HepG2 (cell line): Measurements from ENCODE around the gene ACSM3. TPM values are rescaled to one million over a fixed set of nuclear protein-coding genes. Genes with fewer than 3 reads are reported as not detected.

Experiments
- ATAC-seq: fragments of 200-7000 bp; cut with Tn5 transposase; 3 replicates; pipeline ENCODE4 v1.9.1; 2020; ENCODE audit warnings: mild to moderate bottlenecking, moderate library complexity
- BruUV-seq: library from RNA; stranded (reverse); fragments of 400-500 nt; replicated peaks from 2 replicates; lab custom pipeline; 2021; lab: Mats Ljungman, UMichigan
- CTCF ChIA-PET: fragments of 300-600 bp; formaldehyde crosslinking; extraction: SDS; loops from one replicate; lab custom pipeline; 2021; ENCODE audit warnings: low total read pairs, inconsistent platforms, low intra/inter-chr PET ratio; lab: Yijun Ruan, JAX
- POLR2A ChIA-PET: fragments of 350-600 bp; sonication (Branson Sonifier 250); formaldehyde crosslinking; loops from one replicate; lab custom pipeline; 2020; ENCODE audit warnings: antibody characterized with exemption, inconsistent platforms; lab: Yijun Ruan, JAX
- DNase-seq: peaks from one replicate; pipeline ENCODE4 v3.0.0-alpha.2; 2015; ENCODE audit warnings: low spot score
- FAIRE-seq: peaks from 3 replicates; lab custom pipeline; 2011; peaks lifted over from hg19 to GRCh38; lab: Jason Lieb, UNC
- H2AFZ ChIP-seq: one replicate; pipeline ENCODE4 v1.6.1; 2011; ENCODE audit warnings: low read length, inconsistent platforms
- H3K27ac ChIP-seq: fragments of 300-600 bp; 3 replicates; pipeline ENCODE4 v1.8.0; 2011; ENCODE audit warnings: mixed run types, mild to moderate bottlenecking, mixed read lengths, low read length, inconsistent platforms; ENCODE audit not compliant: insufficient read depth; ENCODE audit errors: extremely low read length
- H3K27me3 ChIP-seq, 2 experiments: fragments of 200-600 bp in 1 of 2; 2 replicates in 1 of 2; 3 replicates in 1 of 2; pipeline versions ENCODE4 v1.6.0 to v1.8.0; 2011; ENCODE audit warnings: low read length in 2 of 2, mild to moderate bottlenecking in 2 of 2, moderate library complexity in 2 of 2, inconsistent platforms in 1 of 2; ENCODE audit not compliant: insufficient read depth in 2 of 2, control insufficient read depth in 1 of 2
- H3K36me3 ChIP-seq, 2 experiments: fragments of 200-600 bp in 1 of 2; replicated peaks in 1 of 2; 2 replicates in 1 of 2; 3 replicates in 1 of 2; pipeline versions ENCODE4 v1.5.1 to v1.8.0; 2011; ENCODE audit warnings: low read length in 2 of 2, inconsistent platforms in 1 of 2; ENCODE audit not compliant: insufficient read depth in 2 of 2, control insufficient read depth in 1 of 2
- H3K4me1 ChIP-seq: 2 replicates; pipeline ENCODE4 v1.5.1; 2012; ENCODE audit warnings: low read length, inconsistent platforms; ENCODE audit not compliant: insufficient read depth
- H3K4me2 ChIP-seq: 2 replicates; pipeline ENCODE4 v1.6.0; 2011; ENCODE audit warnings: low read depth, low read length, inconsistent platforms
- H3K4me3 ChIP-seq, 3 experiments: fragments of 200-600 bp in 1 of 3; sonication (generic), shearing (Covaris generic) in 1 of 3; replicated peaks in 1 of 3; 2 replicates each; pipeline ENCODE4 v1.5.1; 2011 to 2016; ENCODE audit warnings: low read length in 3 of 3, inconsistent platforms in 2 of 3, low read depth in 2 of 3, mild to moderate bottlenecking in 2 of 3, control low read depth in 1 of 3, mixed read lengths in 1 of 3; ENCODE audit not compliant: insufficient read depth in 1 of 3
- H3K79me2 ChIP-seq: one replicate; pipeline ENCODE4 v1.6.1; 2011; ENCODE audit warnings: low read length, inconsistent platforms; ENCODE audit not compliant: insufficient read depth
- H3K9ac ChIP-seq: 2 replicates; pipeline ENCODE4 v1.6.0; 2011; ENCODE audit warnings: mild to moderate bottlenecking, low read depth, low read length, inconsistent platforms; ENCODE audit not compliant: insufficient read depth
- H3K9me3 ChIP-seq: 2 replicates; pipeline ENCODE4 v1.5.1; 2012; ENCODE audit warnings: mild to moderate bottlenecking, low read length
- H4K20me1 ChIP-seq: 2 replicates; pipeline ENCODE4 v1.6.0; 2011; ENCODE audit warnings: inconsistent platforms, mild to moderate bottlenecking, low read length, moderate library complexity; ENCODE audit not compliant: insufficient read depth
- NR2C2 ChIP-seq: sonication (generic); formaldehyde crosslinking; IDR thresholded peaks from 2 replicates; pipeline ENCODE4 v1.4.0; 2020; ENCODE audit warnings: missing genetic modification reagents, mild to moderate bottlenecking, moderate library complexity, borderline replicate concordance
- POGZ ChIP-seq: sonication (generic); formaldehyde crosslinking; IDR thresholded peaks from 2 replicates; pipeline ENCODE4 v1.4.0; 2020; ENCODE audit warnings: mild to moderate bottlenecking, missing genetic modification reagents
- STAT5B ChIP-seq: sonication (generic); formaldehyde crosslinking; IDR thresholded peaks from 2 replicates; pipeline ENCODE4 v1.4.0; 2020; ENCODE audit warnings: missing genetic modification reagents
- WGBS: methylation state at CpG from one replicate; pipeline ENCODE4 v1.1.6; 2017; ENCODE audit warnings: low lambda C conversion rate; 5-methylcytosine and 5-hydroxymethylcytosine counted together
- in situ Hi-C: cut with HindIII; loops from 2 replicates; pipeline ENCODE4 v1.10.0; 2017; ENCODE audit warnings: low pct_unique_long_range_greater_than_20kb; ENCODE audit not compliant: extremely low pct_ligation_motif_present
- intact Hi-C: fragments of 100-400 bp; cut with micrococcal nuclease; formaldehyde crosslinking; loops from one replicate; pipeline ENCODE4 v1.10.0; 2022; ENCODE audit not compliant: unreplicated experiment
- polyA plus RNA-seq, 8 experiments: library from polyadenylated mRNA; depleted of rRNA in 3 of 8; stranded (reverse) in 7 of 8; unstranded in 1 of 8; fragments of >200 nt; fragmentation: Illumina TruSeq in 4 of 8; extraction: Trizol in 4 of 8; gene quantifications; 2 replicates each; pipeline versions ENCODE4 v1.2.1 to v1.2.3, GENCODE V29; 2011 to 2016; ENCODE audit warnings: low read depth in 4 of 8, missing spikeins in 1 of 8, mixed read lengths in 1 of 8; ENCODE audit not compliant: insufficient read depth in 1 of 8
- total RNA-seq, 5 experiments: library from RNA; depleted of rRNA; stranded (reverse); fragments of >200 nt; fragmentation: Illumina TruSeq; extraction: Trizol; gene quantifications; 2 replicates each; pipeline ENCODE4 v1.2.3, GENCODE V29; 2016; ENCODE audit warnings: low read depth in 1 of 5
- TF ChIP-seq, protein P1 (sequence below): sonication (generic); formaldehyde crosslinking; IDR thresholded peaks from 2 replicates; pipeline ENCODE4 v1.5.0; 2020; ENCODE audit warnings: mild to moderate bottlenecking, missing genetic modification reagents
- TF ChIP-seq, protein P2 (sequence below): sonication (generic); formaldehyde crosslinking; IDR thresholded peaks from 2 replicates; pipeline ENCODE4 v1.8.0; 2022; ENCODE audit warnings: missing genetic modification reagents, mild to moderate bottlenecking, moderate library complexity, borderline replicate concordance
- TF ChIP-seq, protein P3 (sequence below): sonication (generic); formaldehyde crosslinking; IDR thresholded peaks from 2 replicates; pipeline ENCODE4 v1.4.0; 2020; ENCODE audit warnings: missing genetic modification reagents

ACSM3 gene
- total and polyA plus RNA-seq, 2 of the 13 experiments (the other 11 are each of a cell fraction or from before 2014, with no cell fraction given) = 74.0 to 108 TPM

DNA sequence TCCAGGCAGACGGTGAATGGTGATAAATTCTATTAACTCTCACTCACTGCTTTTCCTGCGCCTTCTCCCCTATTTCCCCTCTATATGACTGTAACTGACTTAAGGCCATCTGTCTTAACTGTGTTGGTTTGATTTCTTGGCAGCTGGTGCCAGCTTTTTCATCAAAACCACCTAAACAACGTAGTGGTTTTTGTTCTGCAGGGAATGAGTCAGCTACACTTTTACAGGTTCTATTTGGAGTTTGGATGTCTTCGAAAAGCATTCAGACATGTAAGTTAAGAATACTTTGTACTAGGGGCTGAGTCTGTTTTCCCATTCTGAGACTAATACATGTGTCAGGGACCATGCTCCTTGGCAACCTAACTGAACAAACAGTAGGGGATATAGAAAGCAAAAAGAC lies 51.0 kb downstream of the ACSM3 start (continued):
- TF ChIP-seq NR2C2 = no peak
- TF ChIP-seq, protein P1, sequence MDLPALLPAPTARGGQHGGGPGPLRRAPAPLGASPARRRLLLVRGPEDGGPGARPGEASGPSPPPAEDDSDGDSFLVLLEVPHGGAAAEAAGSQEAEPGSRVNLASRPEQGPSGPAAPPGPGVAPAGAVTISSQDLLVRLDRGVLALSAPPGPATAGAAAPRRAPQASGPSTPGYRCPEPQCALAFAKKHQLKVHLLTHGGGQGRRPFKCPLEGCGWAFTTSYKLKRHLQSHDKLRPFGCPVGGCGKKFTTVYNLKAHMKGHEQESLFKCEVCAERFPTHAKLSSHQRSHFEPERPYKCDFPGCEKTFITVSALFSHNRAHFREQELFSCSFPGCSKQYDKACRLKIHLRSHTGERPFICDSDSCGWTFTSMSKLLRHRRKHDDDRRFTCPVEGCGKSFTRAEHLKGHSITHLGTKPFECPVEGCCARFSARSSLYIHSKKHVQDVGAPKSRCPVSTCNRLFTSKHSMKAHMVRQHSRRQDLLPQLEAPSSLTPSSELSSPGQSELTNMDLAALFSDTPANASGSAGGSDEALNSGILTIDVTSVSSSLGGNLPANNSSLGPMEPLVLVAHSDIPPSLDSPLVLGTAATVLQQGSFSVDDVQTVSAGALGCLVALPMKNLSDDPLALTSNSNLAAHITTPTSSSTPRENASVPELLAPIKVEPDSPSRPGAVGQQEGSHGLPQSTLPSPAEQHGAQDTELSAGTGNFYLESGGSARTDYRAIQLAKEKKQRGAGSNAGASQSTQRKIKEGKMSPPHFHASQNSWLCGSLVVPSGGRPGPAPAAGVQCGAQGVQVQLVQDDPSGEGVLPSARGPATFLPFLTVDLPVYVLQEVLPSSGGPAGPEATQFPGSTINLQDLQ = no peak
- TF ChIP-seq, protein P2, sequence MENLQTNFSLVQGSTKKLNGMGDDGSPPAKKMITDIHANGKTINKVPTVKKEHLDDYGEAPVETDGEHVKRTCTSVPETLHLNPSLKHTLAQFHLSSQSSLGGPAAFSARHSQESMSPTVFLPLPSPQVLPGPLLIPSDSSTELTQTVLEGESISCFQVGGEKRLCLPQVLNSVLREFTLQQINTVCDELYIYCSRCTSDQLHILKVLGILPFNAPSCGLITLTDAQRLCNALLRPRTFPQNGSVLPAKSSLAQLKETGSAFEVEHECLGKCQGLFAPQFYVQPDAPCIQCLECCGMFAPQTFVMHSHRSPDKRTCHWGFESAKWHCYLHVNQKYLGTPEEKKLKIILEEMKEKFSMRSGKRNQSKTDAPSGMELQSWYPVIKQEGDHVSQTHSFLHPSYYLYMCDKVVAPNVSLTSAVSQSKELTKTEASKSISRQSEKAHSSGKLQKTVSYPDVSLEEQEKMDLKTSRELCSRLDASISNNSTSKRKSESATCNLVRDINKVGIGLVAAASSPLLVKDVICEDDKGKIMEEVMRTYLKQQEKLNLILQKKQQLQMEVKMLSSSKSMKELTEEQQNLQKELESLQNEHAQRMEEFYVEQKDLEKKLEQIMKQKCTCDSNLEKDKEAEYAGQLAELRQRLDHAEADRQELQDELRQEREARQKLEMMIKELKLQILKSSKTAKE (CRISPR knock-in tag) = no peak

DNA sequence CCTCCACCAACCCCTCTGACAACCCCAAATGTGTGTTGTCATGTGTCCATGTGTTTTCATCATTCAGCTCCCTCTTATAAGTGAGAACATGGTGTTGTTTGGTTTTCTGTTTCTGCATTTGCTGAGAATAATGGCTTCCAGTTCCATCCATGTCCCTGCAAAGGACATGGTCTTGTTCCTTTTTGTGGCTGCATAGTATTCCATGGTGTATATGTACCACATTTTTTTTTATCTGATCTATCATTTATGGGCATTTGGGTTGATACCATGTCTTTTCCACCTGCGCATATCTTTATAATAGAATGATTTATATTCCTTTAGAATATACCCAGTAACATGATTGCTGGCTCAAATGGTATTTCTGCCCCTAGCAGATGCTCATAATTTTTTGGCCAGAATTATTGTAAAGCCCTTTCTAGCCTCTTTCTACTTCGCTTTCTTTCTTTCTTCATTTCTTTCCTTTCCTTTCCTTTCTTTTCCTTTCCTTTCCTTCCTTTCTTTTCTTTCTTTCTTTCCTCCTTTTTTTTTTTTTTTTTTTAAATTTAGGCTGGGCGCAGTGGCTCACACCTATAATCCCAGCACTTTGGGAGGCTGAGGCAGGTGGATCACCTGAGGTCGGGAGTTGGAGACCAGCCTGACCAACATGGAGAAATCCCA lies 55.2 kb downstream of the ACSM3 start:
- intact Hi-C loops (no loop called here), in situ Hi-C loops (no loop called here)
- H3K9ac ChIP-seq = no peak overlapping the region
- ChIA-PET POLR2A (no interaction called here), CTCF (no interaction called here)
- no peaks in the 10 kb centered on the region for H3K27me3 ChIP-seq
- WGBS = 95% methylated on average over 4 of the region's 4 CpGs
- no peaks in the 10 kb centered on the region for H3K4me1 ChIP-seq
- no peak overlapping the region for H3K4me3 ChIP-seq
- H3K36me3 ChIP-seq = peaks cover 3 to 38% of the 10 kb centered on the region in 2 experiments; a peak in 4 of 5 replicates
- H3K79me2 ChIP-seq = no peaks in the 10 kb centered on the region
- no peak overlapping the region for H3K4me2 ChIP-seq
- no peak overlapping the region for H2AFZ ChIP-seq
- DNase-seq (no peak), FAIRE-seq (no peak), ATAC-seq (no peak)
- BruUV-seq = no TSS peak
- H4K20me1 ChIP-seq = no peaks in the 10 kb centered on the region
- TF ChIP-seq STAT5B (CRISPR knock-in tag) = no peak
- TF ChIP-seq POGZ (CRISPR knock-in tag) = no peak
- TF ChIP-seq, protein P3, sequence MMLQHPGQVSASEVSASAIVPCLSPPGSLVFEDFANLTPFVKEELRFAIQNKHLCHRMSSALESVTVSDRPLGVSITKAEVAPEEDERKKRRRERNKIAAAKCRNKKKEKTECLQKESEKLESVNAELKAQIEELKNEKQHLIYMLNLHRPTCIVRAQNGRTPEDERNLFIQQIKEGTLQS (CRISPR knock-in tag) = no peak
- H3K27ac ChIP-seq = no peak overlapping the region
- no peaks in the 10 kb centered on the region for H3K9me3 ChIP-seq
